Right lung (tissue), 5 donors: Measurements from ENCODE around the gene MYD88. TPM values are rescaled to one million over a fixed set of nuclear protein-coding genes. Genes with fewer than 3 reads are reported as not detected.
"Not testable (repeated sequence)": the region's sequence is repeated elsewhere in the genome, so short reads cannot be mapped to it uniquely, and the experiment has no call there.

Experiments
- DNase-seq, 2 donors: peaks; one replicate each; pipeline ENCODE4 v3.0.0-alpha.2; 2013
- polyA plus RNA-seq, 5 donors: library from polyadenylated mRNA; unstranded; fragments of 120-200 nt; gene quantifications; one replicate each; pipeline versions ENCODE4 v1.2.1 to v1.2.3, GENCODE V29; 2013; ENCODE audit warnings: inconsistent platforms in 1 of 5, low replicate concordance in 1 of 5; ENCODE audit not compliant: insufficient read length in 5 of 5, insufficient read depth in 1 of 5

MYD88 gene
- polyA plus RNA-seq, 5 donors: 38.4 to 43.9 (median 41.6) TPM

GRCh38 chr3:38122712-38123290 lies 15.7 kb upstream of the MYD88 start:
- DNase-seq: no peak

- no peak for DNase-seq
Observed at GRCh38 chr3:38124324-38125122, 13.9 kb upstream of the MYD88 start.

GRCh38 chr3:38125305-38126120 lies 12.9 kb upstream of the MYD88 start:
- DNase-seq: no peak

GRCh38 chr3:38126121-38126892 lies 12.2 kb upstream of the MYD88 start:
- no peak for DNase-seq

GRCh38 chr3:38127611-38128302 lies 10.7 kb upstream of the MYD88 start:
- DNase-seq: no peak

GRCh38 chr3:38128303-38128655 lies 10.2 kb upstream of the MYD88 start:
- no peak for DNase-seq

GRCh38 chr3:38129058-38129457 lies 9.4 kb upstream of the MYD88 start:
- DNase-seq: no peak

- DNase-seq: no peak
Observed at GRCh38 chr3:38130631-38131065, 7.8 kb upstream of the MYD88 start.

GRCh38 chr3:38131621-38132369 lies 6.7 kb upstream of the MYD88 start:
- no peak for DNase-seq

GRCh38 chr3:38133209-38133556 lies 5.3 kb upstream of the MYD88 start:
- DNase-seq: no peak

GRCh38 chr3:38133557-38134405 lies 4.7 kb upstream of the MYD88 start:
- no peak for DNase-seq

GRCh38 chr3:38134517-38135143 lies 3.8 kb upstream of the MYD88 start:
- not testable (repeated sequence) for DNase-seq

GRCh38 chr3:38135621-38136277 lies 2.7 kb upstream of the MYD88 start:
- not testable (repeated sequence) for DNase-seq

GRCh38 chr3:38136393-38136776 lies 2.1 kb upstream of the MYD88 start:
- DNase-seq: peak in 1 of 2 donors; percentile 31

GRCh38 chr3:38136777-38137614 lies 1.5 kb upstream of the MYD88 start, which contains the start of gene ACAA1:
TSS of gene ACAA1 (minus strand) at chr3:38137127. CDS start at chr3:38137035, 92 bp downstream.
- DNase-seq: peak; percentile 97 to 99

GRCh38 chr3:38137615-38138348 lies 679 bp upstream of the MYD88 start:
- peak in 1 of 2 donors; percentile 17 for DNase-seq

GRCh38 chr3:38139191-38139590 lies 730 bp downstream of the MYD88 start:
- no peak for DNase-seq
